ENCODE results near the gene FOXA1. TPM values are rescaled to one million over a fixed set of nuclear protein-coding genes. Genes with fewer than 3 reads are reported as not detected.
"Not testable (repeated sequence)": the region's sequence is repeated elsewhere in the genome, so short reads cannot be mapped to it uniquely, and the experiment has no call there.

FOXA1 gene
- total RNA-seq, 1 donor from 2014 or later: not detected

DNA sequence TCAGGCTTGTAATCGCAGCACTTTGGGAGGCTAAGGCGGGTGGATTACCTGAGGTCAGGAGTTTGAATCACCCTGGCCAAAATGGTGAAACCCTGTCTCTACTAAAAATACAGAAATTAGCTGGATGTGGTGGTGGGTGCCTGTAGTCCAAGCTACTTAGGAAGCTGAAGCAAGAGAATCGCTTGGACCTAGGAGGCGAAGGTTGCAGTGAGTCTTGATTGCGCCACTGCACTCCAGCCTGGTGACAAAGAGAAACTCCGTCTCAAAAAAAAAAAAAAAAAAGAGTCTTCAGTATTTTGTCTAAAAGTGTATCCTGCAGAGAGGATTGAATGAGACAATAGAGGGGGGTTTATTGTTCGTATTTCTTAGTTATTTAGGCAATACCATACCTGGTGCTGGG lies 25.3 kb downstream of the FOXA1 start:
- no peak for DNase-seq (ENCODE audit: low spot score)
- intact Hi-C loops (cut with DNase I): no loop called here

DNA sequence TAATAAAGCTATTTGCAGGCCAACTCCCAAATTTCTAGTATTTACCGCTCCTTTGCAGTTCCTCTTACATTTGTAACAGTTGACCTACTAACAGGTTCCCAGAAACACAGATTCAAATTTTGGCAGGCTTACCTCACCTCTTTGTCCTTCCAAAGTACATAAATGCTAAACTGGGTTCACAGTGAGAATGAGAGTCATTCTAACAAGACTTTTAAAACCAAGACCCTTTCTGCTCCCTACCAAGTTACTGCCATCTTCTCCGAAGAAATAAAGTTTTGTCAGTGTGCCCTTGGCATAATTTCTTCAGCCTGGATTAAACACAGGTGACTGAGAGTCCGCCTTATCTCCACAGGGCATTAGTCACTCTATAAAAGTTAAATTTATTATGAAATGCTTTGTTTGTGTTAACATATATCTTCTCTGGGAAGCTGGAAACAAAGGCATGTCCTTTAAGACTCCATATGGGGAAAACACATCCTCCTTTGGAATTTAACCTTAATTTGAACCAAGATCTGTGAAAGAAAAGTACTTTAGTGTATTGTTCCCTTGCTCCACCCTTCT lies 28.2 kb downstream of the FOXA1 start:
- intact Hi-C loops (cut with DNase I): no loop called here
- no peak for DNase-seq (ENCODE audit: low spot score)

DNA sequence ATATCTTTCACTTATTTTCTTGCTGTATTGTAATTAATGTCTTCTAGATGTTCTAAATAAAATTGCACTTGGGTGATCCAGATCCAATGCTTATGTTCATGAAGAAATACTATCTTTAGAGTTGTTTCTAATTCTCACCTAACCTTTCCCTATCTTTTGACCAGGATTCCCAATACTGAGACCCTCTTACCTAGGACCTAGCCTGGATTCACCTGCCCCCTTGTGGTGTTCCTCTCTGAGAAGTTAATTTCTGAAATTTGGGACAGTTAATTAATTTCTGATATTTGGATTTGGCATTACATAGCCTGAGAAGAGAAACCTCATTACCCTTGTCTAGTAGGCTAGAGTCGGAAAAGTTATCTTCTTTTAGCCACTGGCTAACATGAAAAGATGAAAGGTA lies 29.5 kb downstream of the FOXA1 start:
- no peak for DNase-seq (ENCODE audit: low spot score)
- intact Hi-C loops (cut with DNase I): no loop called here

DNA sequence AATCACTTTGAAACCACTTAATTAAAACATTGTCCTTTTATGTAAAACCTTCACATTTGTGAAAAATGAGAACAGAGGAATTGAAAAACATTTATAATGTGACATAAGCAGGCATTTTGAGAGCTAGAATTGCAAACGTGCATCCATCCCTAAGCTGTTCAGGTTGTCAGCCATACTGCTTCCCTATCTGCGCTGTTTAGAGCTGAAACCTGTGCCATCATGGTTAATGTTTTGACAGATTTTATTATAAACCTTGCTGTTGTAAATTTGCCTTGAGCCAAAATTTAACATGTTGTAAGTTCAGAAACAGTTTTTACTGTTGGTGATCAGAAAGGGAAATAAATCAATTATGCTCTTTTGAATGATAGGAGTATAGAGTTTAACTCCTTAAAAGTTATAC lies 31.9 kb downstream of the FOXA1 start:
- no peak for DNase-seq (ENCODE audit: low spot score)
- intact Hi-C loops (cut with DNase I): no loop called here

- DNase-seq (ENCODE audit: low spot score): no peak
- intact Hi-C loops (cut with DNase I): no loop called here
These were observed 35.7 kb downstream of the FOXA1 start for GRCh38 chr14:37559386-37559785.

- no peak for DNase-seq (ENCODE audit: low spot score)
- intact Hi-C loops (cut with DNase I): no loop called here
These were observed 36.3 kb downstream of the FOXA1 start for GRCh38 chr14:37558740-37559139.

DNA sequence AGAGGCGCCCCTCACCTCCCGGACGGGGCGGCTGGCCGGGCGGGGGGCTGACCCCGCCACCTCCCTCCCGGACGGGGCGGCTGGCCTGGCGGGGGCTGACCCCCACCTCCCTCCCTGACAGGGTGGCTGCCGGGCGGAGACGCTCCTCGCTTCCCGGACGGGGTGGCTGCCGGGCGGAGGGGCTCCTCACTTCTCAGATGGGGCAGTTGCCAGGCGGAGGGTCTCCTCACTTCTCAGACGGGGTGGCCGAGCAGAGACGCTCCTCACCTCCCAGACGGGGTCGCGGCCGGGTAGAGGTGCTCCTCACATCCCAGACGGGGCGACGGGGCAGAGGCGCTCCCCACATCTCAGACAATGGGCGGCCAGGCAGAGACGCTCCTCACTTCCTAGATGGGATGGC lies 39.5 kb downstream of the FOXA1 start:
- intact Hi-C loops (cut with DNase I); DNase-seq (ENCODE audit: low spot score): not testable (repeated sequence)

DNA sequence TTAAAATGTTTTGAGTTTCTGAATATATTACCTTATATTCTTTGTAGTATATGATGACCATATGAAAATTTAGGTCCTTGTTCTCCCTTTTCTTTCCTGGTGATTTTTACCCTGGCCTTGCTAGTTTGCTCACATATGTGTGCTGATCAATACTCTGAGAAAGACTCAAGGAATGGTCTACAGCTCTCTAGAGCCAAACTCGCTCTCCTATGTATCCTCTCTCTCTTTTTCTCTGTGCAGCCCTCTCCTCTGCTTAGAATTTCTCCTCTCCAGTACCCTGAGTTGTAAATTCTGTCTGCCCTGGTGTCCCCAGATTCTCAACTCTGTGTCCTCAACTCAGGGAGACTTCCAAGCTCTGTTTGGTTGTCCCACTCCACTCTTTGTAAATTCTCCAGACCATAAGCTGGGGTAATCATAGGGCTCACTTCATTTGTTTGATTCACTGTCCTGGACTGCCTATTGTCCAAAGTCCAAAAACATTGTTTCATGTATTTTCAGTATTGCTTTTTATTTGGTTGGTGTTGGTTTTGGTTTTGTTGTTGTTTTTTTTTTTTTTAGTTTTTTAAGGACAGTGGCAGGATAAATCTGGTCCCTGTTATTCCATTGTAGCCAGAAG lies 41.0 kb downstream of the FOXA1 start:
- intact Hi-C loops (cut with DNase I): no loop called here
- DNase-seq (ENCODE audit: low spot score): no peak

DNA sequence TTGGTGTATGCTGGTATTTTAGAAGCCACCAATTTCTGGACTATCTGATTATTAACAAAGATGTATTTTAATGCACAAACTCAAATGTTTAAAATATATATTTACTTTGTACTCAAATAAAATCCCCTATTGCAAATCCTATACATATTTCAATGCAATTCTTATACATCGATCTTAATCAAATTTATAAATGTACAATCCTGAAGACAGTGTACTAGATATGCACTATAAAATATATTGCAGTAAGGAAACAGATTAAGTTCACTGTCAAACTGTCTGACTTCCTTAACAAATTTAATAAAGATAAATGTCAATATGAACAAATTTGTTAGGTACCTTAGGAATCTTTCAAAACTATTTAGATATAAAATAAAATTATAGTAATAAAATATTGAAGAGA lies 43.9 kb downstream of the FOXA1 start:
- intact Hi-C loops (cut with DNase I): no loop called here

GRCh38 chr14:37550511-37550910 lies 44.5 kb downstream of the FOXA1 start:
- no peak for DNase-seq (ENCODE audit: low spot score)
- intact Hi-C loops (cut with DNase I): no loop called here

More for the DNA sequence above, 43.9 kb downstream of the FOXA1 start:
- no peak for DNase-seq (ENCODE audit: low spot score)

DNA sequence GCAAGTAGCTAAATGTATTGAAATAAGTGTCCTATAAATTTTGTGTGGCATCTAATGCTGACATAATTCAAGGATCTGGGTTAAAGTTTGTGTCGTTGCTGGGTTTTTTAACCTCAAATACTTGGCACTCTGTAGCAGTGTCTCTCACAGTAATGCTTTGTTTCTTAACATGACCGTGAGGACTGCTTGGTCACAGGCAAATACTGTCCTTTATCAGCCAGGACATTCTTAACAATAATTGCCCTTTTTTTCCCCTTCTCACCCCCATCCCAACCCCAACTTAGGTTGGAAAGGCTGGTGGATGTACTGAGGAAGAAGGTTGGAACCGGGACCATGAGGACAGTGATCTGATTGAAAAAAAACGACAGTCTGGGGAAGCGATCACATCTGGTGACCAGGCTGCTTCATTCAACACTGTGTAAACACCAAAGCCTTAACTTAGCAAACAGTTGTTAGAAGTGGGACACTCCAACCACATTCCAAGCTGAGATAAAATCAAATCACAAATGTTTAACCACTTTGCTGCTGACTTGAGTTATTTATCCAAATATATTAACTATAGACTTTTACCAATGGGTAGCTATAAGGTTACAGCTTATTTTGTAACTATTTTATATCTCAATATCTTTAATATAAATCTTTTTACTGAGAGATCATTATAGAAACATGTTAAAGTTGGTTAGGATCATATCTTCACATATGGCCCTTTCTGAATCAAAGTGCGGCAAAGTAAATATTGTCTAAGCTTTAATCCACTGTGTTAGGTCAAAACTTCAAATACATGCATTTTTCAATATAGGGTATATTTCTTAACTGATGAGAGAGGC lies 48.2 kb downstream of the FOXA1 start:
- DNase-seq (ENCODE audit: low spot score): no peak
- intact Hi-C loops (cut with DNase I): no loop called here

- intact Hi-C loops (cut with DNase I): no loop called here
- no peak for DNase-seq (ENCODE audit: low spot score)
These were observed 49.9 kb downstream of the FOXA1 start for GRCh38 chr14:37545174-37545573.

DNA sequence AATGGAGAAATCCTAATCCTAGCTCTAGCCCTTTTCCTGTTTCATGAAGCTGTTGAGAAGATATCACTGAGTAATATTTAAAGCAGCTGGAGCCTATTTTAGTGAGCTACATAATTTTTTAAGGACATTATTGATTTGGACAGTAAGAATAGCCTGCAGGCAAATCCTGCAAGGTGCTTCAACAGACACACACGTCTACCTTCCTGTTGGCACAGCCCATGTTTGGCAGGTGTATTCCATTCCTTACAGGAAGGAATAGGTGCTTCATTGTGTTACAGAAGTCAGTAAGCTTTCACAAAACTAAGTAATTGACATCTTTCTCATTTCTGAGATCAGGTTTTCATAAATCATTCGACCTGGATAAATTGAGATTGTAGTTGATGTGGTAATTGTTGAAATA lies 50.6 kb downstream of the FOXA1 start:
- no peak for DNase-seq (ENCODE audit: low spot score)
- intact Hi-C loops (cut with DNase I): no loop called here

DNA sequence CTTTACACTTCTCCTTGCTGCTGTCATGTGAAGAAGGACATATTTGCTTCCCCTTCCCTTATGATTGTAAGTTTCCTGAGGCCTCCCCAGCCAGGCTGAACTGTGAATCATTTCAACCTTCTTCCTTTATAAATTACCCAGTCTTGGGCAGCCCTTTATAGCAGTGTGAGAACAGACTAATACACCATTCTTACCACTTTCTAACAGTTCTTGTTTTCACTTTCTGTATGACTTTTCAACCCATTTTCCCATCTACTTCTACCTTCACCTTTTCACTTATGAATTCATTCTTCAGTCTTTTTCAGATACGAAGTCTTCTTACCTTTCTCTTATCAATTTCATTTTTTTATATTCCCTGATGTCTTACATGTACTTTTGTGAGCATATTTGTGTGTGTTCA lies 55.1 kb downstream of the FOXA1 start:
- no peak for DNase-seq (ENCODE audit: low spot score)
- intact Hi-C loops (cut with DNase I): no loop called here

Other genes with a start within 250 kb of the FOXA1 start
- 0.13 TPM for gene TTC6, start 380 bp upstream of the FOXA1 start, total RNA-seq